WTC11 (cell line): ENCODE measurements around the gene HAO2. TPM values are rescaled to one million over a fixed set of nuclear protein-coding genes. Genes with fewer than 3 reads are reported as not detected.

ENCODE experiments used
- ATAC-seq: fragments of 200-7000 bp; cut with Tn5 transposase; 2 replicates; pipeline ENCODE4 v1.10.0; 2021; ENCODE audit warnings: mild to moderate bottlenecking, moderate library complexity
- Bru-seq: library from RNA; stranded (reverse); fragments of 400-500 nt; gene quantifications from one replicate; lab custom pipeline; 2021; lab: Mats Ljungman, UMichigan
- CTCF ChIA-PET: fragments of 300-600 bp; sonication (Branson Sonifier 250); formaldehyde crosslinking; loops from one replicate; lab custom pipeline; 2021; ENCODE audit warnings: antibody characterized with exemption; lab: Charles Lee
- POLR2A ChIA-PET: fragments of 350-600 bp; sonication (Branson Sonifier 250); formaldehyde crosslinking; loops from one replicate; lab custom pipeline; 2021; ENCODE audit warnings: antibody characterized with exemption; lab: Charles Lee
- DNase-seq: peaks from one replicate; pipeline ENCODE4 v3.0.0; 2021; ENCODE audit warnings: low spot score
- H3K27ac Mint-ChIP-seq: 2 replicates; pipeline ENCODE4 v1.8.0; 2021; ENCODE audit warnings: mixed read lengths
- H3K27me3 Mint-ChIP-seq: 2 replicates; pipeline ENCODE4 v1.8.0; 2021; ENCODE audit warnings: low read depth, mild to moderate bottlenecking, moderate library complexity, mixed read lengths
- H3K36me3 Mint-ChIP-seq: 2 replicates; pipeline ENCODE4 v1.8.0; 2021; ENCODE audit warnings: mixed read lengths
- H3K4me1 Mint-ChIP-seq: 2 replicates; pipeline ENCODE4 v1.8.0; 2022; ENCODE audit warnings: mixed read lengths
- H3K4me3 Mint-ChIP-seq: 2 replicates; pipeline ENCODE4 v1.8.0; 2021; ENCODE audit warnings: mild to moderate bottlenecking, moderate library complexity, mixed read lengths
- H3K9me3 Mint-ChIP-seq: 2 replicates; pipeline ENCODE4 v1.8.0; 2021; ENCODE audit warnings: mixed read lengths
- ATF1 ChIP-seq: sonication (generic); formaldehyde crosslinking; IDR thresholded peaks from 2 replicates; pipeline ENCODE4 v1.8.1; 2023; ENCODE audit warnings: mild to moderate bottlenecking, moderate library complexity, missing genetic modification reagents
- ETV6 ChIP-seq: sonication (generic); formaldehyde crosslinking; IDR thresholded peaks from 2 replicates; pipeline ENCODE4 v1.8.1; 2022; ENCODE audit warnings: mild to moderate bottlenecking, missing genetic modification reagents
- GABPB1 ChIP-seq: sonication (generic); formaldehyde crosslinking; IDR thresholded peaks from 2 replicates; pipeline ENCODE4 v1.8.1; 2023; ENCODE audit warnings: mild to moderate bottlenecking, missing genetic modification reagents
- JAZF1 ChIP-seq: fragments of 250-450 bp; sonication (Bioruptor Pico); IDR thresholded peaks from 2 replicates; pipeline ENCODE4 v1.9.0; 2021; ENCODE audit warnings: moderate library complexity, mild to moderate bottlenecking, inconsistent platforms
- NR1H2 ChIP-seq: sonication (generic); formaldehyde crosslinking; IDR thresholded peaks from 2 replicates; pipeline ENCODE4 v1.9.0; 2021; ENCODE audit warnings: mild to moderate bottlenecking, moderate library complexity, missing genetic modification reagents
- RELA ChIP-seq: sonication (generic); formaldehyde crosslinking; IDR thresholded peaks from 2 replicates; pipeline ENCODE4 v1.8.1; 2022; ENCODE audit warnings: missing genetic modification reagents, mild to moderate bottlenecking, borderline replicate concordance
- SMAD3 ChIP-seq: sonication (generic); formaldehyde crosslinking; IDR thresholded peaks from 2 replicates; pipeline ENCODE4 v1.8.0; 2022; ENCODE audit warnings: missing genetic modification reagents, mild to moderate bottlenecking, borderline replicate concordance
- SMAD4 ChIP-seq: sonication (generic); formaldehyde crosslinking; IDR thresholded peaks from 2 replicates; pipeline ENCODE4 v1.8.0; 2022; ENCODE audit warnings: mild to moderate bottlenecking, missing genetic modification reagents
- SOX15 ChIP-seq: fragments of 250-450 bp; sonication (Bioruptor Pico); IDR thresholded peaks from 2 replicates; pipeline ENCODE4 v1.9.0; 2021; ENCODE audit warnings: mild to moderate bottlenecking
- SP1 ChIP-seq: sonication (generic); formaldehyde crosslinking; conservative IDR thresholded peaks from 2 replicates; pipeline ENCODE4 v1.8.1; 2022; ENCODE audit warnings: missing genetic modification reagents
- ZNF138 ChIP-seq: sonication (generic); formaldehyde crosslinking; conservative IDR thresholded peaks from 2 replicates; pipeline ENCODE4 v1.8.1; 2022; ENCODE audit warnings: mild to moderate bottlenecking, moderate library complexity, missing genetic modification reagents
- ZNF416 ChIP-seq: fragments of 250-450 bp; sonication (Bioruptor Pico); IDR thresholded peaks from 2 replicates; pipeline ENCODE4 v1.9.0; 2021; ENCODE audit warnings: mild to moderate bottlenecking, inconsistent platforms
- ZNF423 ChIP-seq: fragments of 250-450 bp; sonication (Bioruptor Pico); IDR thresholded peaks from 2 replicates; pipeline ENCODE4 v2.1.2; 2022; ENCODE audit warnings: mild to moderate bottlenecking, moderate library complexity
- ZNF671 ChIP-seq: fragments of 250-450 bp; sonication (Bioruptor Pico); IDR thresholded peaks from 2 replicates; pipeline ENCODE4 v1.8.0; 2021; ENCODE audit warnings: mild to moderate bottlenecking
- long read RNA-seq, 3 experiments: library from RNA in 1 of 3; library from capped mRNA in 1 of 3; library from polyadenylated mRNA in 1 of 3; unstranded in 2 of 3; stranded (forward) in 1 of 3; transcript quantifications; one replicate each; pipeline ENCODE4 v2.0.0, GENCODE V29; 2021
- total RNA-seq: library from RNA; stranded (reverse); gene quantifications from 3 replicates; pipeline ENCODE4 v1.2.3, GENCODE V29; 2021
- TF ChIP-seq, protein P1 (sequence below): sonication (generic); formaldehyde crosslinking; IDR thresholded peaks from 2 replicates; pipeline ENCODE4 v1.8.1; 2022; ENCODE audit warnings: mild to moderate bottlenecking, missing genetic modification reagents, moderate library complexity, borderline replicate concordance
- TF ChIP-seq, protein P2 (sequence below): sonication (generic); formaldehyde crosslinking; IDR thresholded peaks from 2 replicates; pipeline ENCODE4 v1.8.1; 2022; ENCODE audit warnings: mild to moderate bottlenecking, moderate library complexity, missing genetic modification reagents
- TF ChIP-seq, protein P3 (sequence below): sonication (generic); formaldehyde crosslinking; IDR thresholded peaks from 2 replicates; pipeline ENCODE4 v1.8.1; 2023; ENCODE audit warnings: mild to moderate bottlenecking, missing genetic modification reagents, moderate library complexity
- TF ChIP-seq, protein P4 (sequence below): sonication (generic); formaldehyde crosslinking; IDR thresholded peaks from 2 replicates; pipeline ENCODE4 v1.8.1; 2023; ENCODE audit warnings: mild to moderate bottlenecking, moderate library complexity, missing genetic modification reagents
- TF ChIP-seq, protein P5 (sequence below): fragments of 250-450 bp; sonication (Bioruptor Pico); IDR thresholded peaks from 2 replicates; pipeline ENCODE4 v2.1.2; 2022; ENCODE audit warnings: mild to moderate bottlenecking, moderate library complexity

Gene HAO2
- 0.53 to 1.0 TPM (median 0.80 TPM) in 3 replicates for total RNA-seq
- percentile 33 among the genes with signal in this experiment for Bru-seq, nascent RNA
- long read RNA-seq, experiment 1, partial matches to known transcripts = 0 of 2 reads
- long read RNA-seq, experiment 1, other reads (novel, unspliced or antisense) = 2 of 2 reads
- long read RNA-seq, experiment 2, partial matches to known transcripts = 1 of 2 reads
- long read RNA-seq, experiment 2, other reads (novel, unspliced or antisense) = 1 of 2 reads
- long read RNA-seq, experiment 3, partial matches to known transcripts = 0 of 1 reads
- long read RNA-seq, experiment 3, other reads (novel, unspliced or antisense) = 1 of 1 reads

DNA sequence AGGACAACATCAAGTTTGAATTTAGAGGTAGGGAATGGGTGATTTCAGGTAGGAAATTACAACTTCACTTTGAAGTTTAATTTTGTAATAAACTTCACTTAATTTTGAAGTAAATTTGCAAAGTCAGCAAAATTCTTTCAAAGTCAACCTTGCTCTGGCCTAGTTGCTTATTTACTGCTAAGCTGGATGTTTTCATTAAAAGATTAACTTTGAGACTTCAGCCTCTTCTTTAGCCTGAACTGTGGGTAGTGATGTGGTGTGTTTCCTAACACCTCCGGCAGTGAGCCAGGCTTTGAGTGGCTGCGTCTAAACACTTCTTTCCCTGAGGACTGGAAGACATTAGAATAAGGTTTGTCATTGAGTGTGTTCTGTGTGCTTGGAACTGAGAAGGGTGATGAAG is at the start of gene HAO2:
Gene HAO2, plus strand, starts transcription at position 232 of the 400 bp plus-strand sequence. CDS start 12,301 bp downstream, outside the sequence.
- TF ChIP-seq GABPB1 (CRISPR knock-in tag) = no peak
- TF ChIP-seq, protein P1, sequence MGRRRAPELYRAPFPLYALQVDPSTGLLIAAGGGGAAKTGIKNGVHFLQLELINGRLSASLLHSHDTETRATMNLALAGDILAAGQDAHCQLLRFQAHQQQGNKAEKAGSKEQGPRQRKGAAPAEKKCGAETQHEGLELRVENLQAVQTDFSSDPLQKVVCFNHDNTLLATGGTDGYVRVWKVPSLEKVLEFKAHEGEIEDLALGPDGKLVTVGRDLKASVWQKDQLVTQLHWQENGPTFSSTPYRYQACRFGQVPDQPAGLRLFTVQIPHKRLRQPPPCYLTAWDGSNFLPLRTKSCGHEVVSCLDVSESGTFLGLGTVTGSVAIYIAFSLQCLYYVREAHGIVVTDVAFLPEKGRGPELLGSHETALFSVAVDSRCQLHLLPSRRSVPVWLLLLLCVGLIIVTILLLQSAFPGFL (CRISPR knock-in tag) = no peak

DNA sequence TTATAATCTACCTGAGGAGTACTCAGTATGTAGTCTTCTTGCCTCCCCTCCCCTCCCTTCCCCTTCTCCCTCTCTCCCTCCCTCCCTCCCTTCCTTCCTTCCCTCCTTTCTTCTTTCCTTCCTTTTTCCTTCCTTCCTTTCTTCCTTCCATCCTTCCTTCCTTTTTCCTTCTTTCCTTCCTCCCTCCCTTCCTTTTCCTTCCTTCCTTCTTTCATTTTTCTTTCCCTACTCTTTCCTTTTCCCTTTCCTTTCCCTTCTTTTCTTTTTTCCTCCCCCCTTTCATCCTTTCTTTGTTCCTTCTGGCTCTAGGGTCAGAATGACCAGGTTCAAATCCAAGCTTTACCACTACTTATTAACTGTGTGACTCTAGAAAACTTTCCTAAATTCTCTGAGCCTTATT is 48.5 kb upstream of the HAO2 start:
- ATAC-seq (no peak), DNase-seq (no peak)
- Mint-ChIP-seq H3K36me3 (0 out of 2 replicates have a peak, but pooled peaks cover 5% of the 10 kb centered on the region), H3K9me3 (no peaks in the 10 kb centered on the region), H3K4me1 (peaks cover 37% of the 10 kb centered on the region), H3K4me3 (no peak overlapping the region), H3K27ac (no peak overlapping the region), H3K27me3 (no peaks in the 10 kb centered on the region)
- POLR2A ChIA-PET = no interaction called here
- TF ChIP-seq SOX15 (CRISPR knock-in tag) (no peak), ZNF671 (CRISPR knock-in tag) (no peak), SMAD3 (no peak), ZNF423 (CRISPR knock-in tag) (no peak), NR1H2 (CRISPR knock-in tag) (no peak), ATF1 (CRISPR knock-in tag) (no peak), SMAD4 (CRISPR knock-in tag) (no peak), SP1 (CRISPR knock-in tag) (no peak), GABPB1 (CRISPR knock-in tag) (no peak)
- TF ChIP-seq, protein P2, sequence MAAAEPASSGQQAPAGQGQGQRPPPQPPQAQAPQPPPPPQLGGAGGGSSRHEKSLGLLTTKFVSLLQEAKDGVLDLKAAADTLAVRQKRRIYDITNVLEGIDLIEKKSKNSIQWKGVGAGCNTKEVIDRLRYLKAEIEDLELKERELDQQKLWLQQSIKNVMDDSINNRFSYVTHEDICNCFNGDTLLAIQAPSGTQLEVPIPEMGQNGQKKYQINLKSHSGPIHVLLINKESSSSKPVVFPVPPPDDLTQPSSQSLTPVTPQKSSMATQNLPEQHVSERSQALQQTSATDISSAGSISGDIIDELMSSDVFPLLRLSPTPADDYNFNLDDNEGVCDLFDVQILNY = no peak
- TF ChIP-seq, protein P3, sequence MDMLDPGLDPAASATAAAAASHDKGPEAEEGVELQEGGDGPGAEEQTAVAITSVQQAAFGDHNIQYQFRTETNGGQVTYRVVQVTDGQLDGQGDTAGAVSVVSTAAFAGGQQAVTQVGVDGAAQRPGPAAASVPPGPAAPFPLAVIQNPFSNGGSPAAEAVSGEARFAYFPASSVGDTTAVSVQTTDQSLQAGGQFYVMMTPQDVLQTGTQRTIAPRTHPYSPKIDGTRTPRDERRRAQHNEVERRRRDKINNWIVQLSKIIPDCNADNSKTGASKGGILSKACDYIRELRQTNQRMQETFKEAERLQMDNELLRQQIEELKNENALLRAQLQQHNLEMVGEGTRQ (CRISPR knock-in tag) = no peak
- CTCF ChIA-PET = no interaction called here

More for the DNA sequence above, at the start of gene HAO2:
- DNase-seq (no peak), ATAC-seq (no peak)
- H3K9me3 Mint-ChIP-seq = no peaks in the 10 kb centered on the region
- no peak within 1 kb of the TSS for H3K4me3 Mint-ChIP-seq
- peaks cover 14% of the 10 kb centered on the region for H3K27me3 Mint-ChIP-seq
- H3K4me1 Mint-ChIP-seq = peaks cover 47% of the 10 kb centered on the region
- ChIA-PET POLR2A (no interaction called here), CTCF (interaction anchor here (2.8 to 3.1 kb wide), 3 partner anchors 52 to 94 kb away, joined by 12 to 41 read pairs (median 30); no protein-coding TSS in a partner anchor)
- no peaks in the 10 kb centered on the region for H3K36me3 Mint-ChIP-seq
- H3K27ac Mint-ChIP-seq = no peak within 1 kb of the TSS

DNA sequence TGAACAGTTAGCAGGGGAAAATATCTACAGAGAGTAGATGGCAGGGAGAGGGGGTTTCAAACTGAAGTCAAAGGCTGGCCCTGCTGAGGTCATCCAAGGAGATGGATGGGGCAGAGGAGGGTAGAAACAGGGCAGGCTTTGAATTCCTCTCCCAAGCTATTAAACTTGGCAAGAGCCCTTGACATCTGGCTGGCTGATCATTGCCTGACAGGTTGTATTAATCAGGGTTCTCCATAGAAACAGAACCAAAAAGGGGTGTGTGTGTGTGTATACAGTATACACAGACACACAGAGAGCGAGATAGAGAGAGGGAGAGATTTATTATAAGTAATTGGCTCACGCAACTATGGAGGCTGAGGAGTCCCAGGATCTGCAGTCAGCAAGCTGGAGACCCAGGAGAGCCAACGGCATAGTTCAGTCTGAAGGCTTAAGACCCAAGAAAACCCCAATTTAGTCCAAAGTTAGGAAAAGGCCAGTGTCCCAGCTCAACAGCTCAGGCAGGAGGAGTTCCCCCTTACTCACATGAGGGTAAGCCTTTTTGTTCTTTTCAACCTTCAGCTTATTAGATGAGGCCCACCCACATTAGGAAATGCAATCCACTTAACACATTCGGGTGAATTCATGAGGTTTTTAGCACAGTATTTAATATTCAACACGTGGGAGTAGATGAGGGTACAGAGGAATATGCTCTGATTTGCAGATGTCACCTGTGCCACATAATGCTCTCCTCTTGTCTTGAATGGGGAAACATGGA is 46.7 kb upstream of the HAO2 start:
- Mint-ChIP-seq H3K27me3 (no peaks in the 10 kb centered on the region), H3K36me3 (0 out of 2 replicates have a peak, but pooled peaks cover 5% of the 10 kb centered on the region), H3K27ac (no peak overlapping the region), H3K4me1 (peaks cover 54% of the 10 kb centered on the region), H3K4me3 (no peak overlapping the region), H3K9me3 (no peaks in the 10 kb centered on the region)
- DNase-seq (no peak), ATAC-seq (no peak)
- CTCF ChIA-PET = interaction anchor here (1.5 kb wide), 1 partner anchor 45 kb away, joined by 6 read pairs; no protein-coding TSS in a partner anchor
- POLR2A ChIA-PET = no interaction called here
- no peak for TF ChIP-seq RELA (CRISPR knock-in tag)
- no peak for TF ChIP-seq JAZF1 (CRISPR knock-in tag)
- no peak for TF ChIP-seq ZNF138
- TF ChIP-seq, protein P3 (CRISPR knock-in tag) = no peak
- TF ChIP-seq, protein P1 (CRISPR knock-in tag) = no peak
- TF ChIP-seq, protein P4, sequence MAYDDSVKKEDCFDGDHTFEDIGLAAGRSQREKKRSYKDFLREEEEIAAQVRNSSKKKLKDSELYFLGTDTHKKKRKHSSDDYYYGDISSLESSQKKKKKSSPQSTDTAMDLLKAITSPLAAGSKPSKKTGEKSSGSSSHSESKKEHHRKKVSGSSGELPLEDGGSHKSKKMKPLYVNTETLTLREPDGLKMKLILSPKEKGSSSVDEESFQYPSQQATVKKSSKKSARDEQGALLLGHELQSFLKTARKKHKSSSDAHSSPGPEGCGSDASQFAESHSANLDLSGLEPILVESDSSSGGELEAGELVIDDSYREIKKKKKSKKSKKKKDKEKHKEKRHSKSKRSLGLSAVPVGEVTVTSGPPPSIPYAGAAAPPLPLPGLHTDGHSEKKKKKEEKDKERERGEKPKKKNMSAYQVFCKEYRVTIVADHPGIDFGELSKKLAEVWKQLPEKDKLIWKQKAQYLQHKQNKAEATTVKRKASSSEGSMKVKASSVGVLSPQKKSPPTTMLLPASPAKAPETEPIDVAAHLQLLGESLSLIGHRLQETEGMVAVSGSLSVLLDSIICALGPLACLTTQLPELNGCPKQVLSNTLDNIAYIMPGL (CRISPR knock-in tag) = no peak
- TF ChIP-seq, protein P5, sequence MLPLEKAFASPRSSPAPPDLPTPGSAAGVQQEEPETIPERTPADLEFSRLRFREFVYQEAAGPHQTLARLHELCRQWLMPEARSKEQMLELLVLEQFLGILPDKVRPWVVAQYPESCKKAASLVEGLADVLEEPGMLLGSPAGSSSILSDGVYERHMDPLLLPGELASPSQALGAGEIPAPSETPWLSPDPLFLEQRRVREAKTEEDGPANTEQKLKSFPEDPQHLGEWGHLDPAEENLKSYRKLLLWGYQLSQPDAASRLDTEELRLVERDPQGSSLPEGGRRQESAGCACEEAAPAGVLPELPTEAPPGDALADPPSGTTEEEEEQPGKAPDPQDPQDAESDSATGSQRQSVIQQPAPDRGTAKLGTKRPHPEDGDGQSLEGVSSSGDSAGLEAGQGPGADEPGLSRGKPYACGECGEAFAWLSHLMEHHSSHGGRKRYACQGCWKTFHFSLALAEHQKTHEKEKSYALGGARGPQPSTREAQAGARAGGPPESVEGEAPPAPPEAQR (CRISPR knock-in tag) = no peak
- TF ChIP-seq ETV6 (CRISPR knock-in tag) = no peak
- no peak for TF ChIP-seq ZNF416
